HepG2 (cell line): ENCODE data around the gene ANP32A. TPM values are rescaled to one million over a fixed set of nuclear protein-coding genes. Genes with fewer than 3 reads are reported as not detected.
A peak's percentile ranks its signal among the peaks of the same experiment; 100 is the strongest.

Experiments used
- AFF4 ChIP-seq: sonication (generic); formaldehyde crosslinking; IDR thresholded peaks from 2 replicates; pipeline ENCODE4 v1.4.0; 2020; ENCODE audit warnings: missing genetic modification reagents
- DMAP1 ChIP-seq: IDR thresholded peaks from 2 replicates; pipeline ENCODE4 v1.6.1; 2016
- KAT7 ChIP-seq: IDR thresholded peaks from 2 replicates; pipeline ENCODE4 v1.6.1; 2018; ENCODE audit warnings: borderline replicate concordance, missing compliant biosample characterization
- MED1 ChIP-seq: sonication (generic); formaldehyde crosslinking; IDR thresholded peaks from 2 replicates; pipeline ENCODE4 v1.4.0; 2020; ENCODE audit warnings: missing genetic modification reagents
- MIER2 ChIP-seq: IDR thresholded peaks from 2 replicates; pipeline ENCODE4 v1.6.1; 2016; ENCODE audit warnings: missing biosample characterization, missing genetic modification reagents
- NFE2L1 ChIP-seq: sonication (generic); formaldehyde crosslinking; IDR thresholded peaks from 2 replicates; pipeline ENCODE4 v1.4.0; 2020; ENCODE audit warnings: missing genetic modification reagents, mild to moderate bottlenecking, borderline replicate concordance
- NFKB2 ChIP-seq: sonication (generic); formaldehyde crosslinking; IDR thresholded peaks from 2 replicates; pipeline ENCODE4 v1.4.0; 2020; ENCODE audit warnings: missing genetic modification reagents, borderline replicate concordance
- PAX8 ChIP-seq: sonication (generic); formaldehyde crosslinking; IDR thresholded peaks from 2 replicates; pipeline ENCODE4 v1.8.0; 2022; ENCODE audit warnings: mild to moderate bottlenecking, missing genetic modification reagents, borderline replicate concordance
- SRF ChIP-seq: IDR thresholded peaks from 2 replicates; pipeline ENCODE4 v1.6.1; 2011; ENCODE audit warnings: mild to moderate bottlenecking, low read depth, low read length, moderate library complexity
- SRY ChIP-seq: sonication (generic); formaldehyde crosslinking; IDR thresholded peaks from 2 replicates; pipeline ENCODE4 v1.8.0; 2022; ENCODE audit warnings: mild to moderate bottlenecking, missing genetic modification reagents
- ZFP37 ChIP-seq: sonication (generic); formaldehyde crosslinking; IDR thresholded peaks from 2 replicates; pipeline ENCODE4 v1.4.0; 2020; ENCODE audit warnings: missing genetic modification reagents, borderline replicate concordance
- ZNF235 ChIP-seq: sonication (generic); formaldehyde crosslinking; IDR thresholded peaks from 2 replicates; pipeline ENCODE4 v1.8.1; 2023; ENCODE audit warnings: mild to moderate bottlenecking, missing genetic modification reagents, borderline replicate concordance
- ZSCAN25 ChIP-seq: sonication (generic); formaldehyde crosslinking; IDR thresholded peaks from 2 replicates; pipeline ENCODE4 v1.8.0; 2022; ENCODE audit warnings: mild to moderate bottlenecking, missing genetic modification reagents
- ZSCAN29 ChIP-seq: sonication (generic); formaldehyde crosslinking; conservative IDR thresholded peaks from 2 replicates; pipeline ENCODE4 v1.4.0; 2020; ENCODE audit warnings: mild to moderate bottlenecking, missing genetic modification reagents
- ZSCAN30 ChIP-seq: sonication (generic); formaldehyde crosslinking; IDR thresholded peaks from 2 replicates; pipeline ENCODE4 v1.5.0; 2020; ENCODE audit warnings: mild to moderate bottlenecking, missing genetic modification reagents
- polyA plus RNA-seq, 8 experiments: library from polyadenylated mRNA; depleted of rRNA in 3 of 8; stranded (reverse) in 7 of 8; unstranded in 1 of 8; fragments of >200 nt; fragmentation: Illumina TruSeq in 4 of 8; extraction: Trizol in 4 of 8; gene quantifications; 2 replicates each; pipeline versions ENCODE4 v1.2.1 to v1.2.3, GENCODE V29; 2011 to 2016; ENCODE audit warnings: low read depth in 4 of 8, missing spikeins in 1 of 8, mixed read lengths in 1 of 8; ENCODE audit not compliant: insufficient read depth in 1 of 8
- total RNA-seq, 5 experiments: library from RNA; depleted of rRNA; stranded (reverse); fragments of >200 nt; fragmentation: Illumina TruSeq; extraction: Trizol; gene quantifications; 2 replicates each; pipeline ENCODE4 v1.2.3, GENCODE V29; 2016; ENCODE audit warnings: low read depth in 1 of 5
- TF ChIP-seq, protein P1 (sequence below): sonication (generic); formaldehyde crosslinking; conservative IDR thresholded peaks from 2 replicates; pipeline ENCODE4 v1.8.0; 2022; ENCODE audit warnings: mild to moderate bottlenecking, moderate library complexity, missing genetic modification reagents
- TF ChIP-seq, protein P2 (sequence below): sonication (generic); formaldehyde crosslinking; IDR thresholded peaks from 2 replicates; pipeline ENCODE4 v1.4.0; 2020; ENCODE audit warnings: missing genetic modification reagents, borderline replicate concordance

ANP32A gene
- total and polyA plus RNA-seq, 2 of the 13 experiments (the other 11 are each of a cell fraction or from before 2014, with no cell fraction given) = 60.6 to 206 TPM

- no peak for TF ChIP-seq PAX8 (CRISPR knock-in tag)
- TF ChIP-seq ZSCAN29 = no peak
- TF ChIP-seq, protein P1, sequence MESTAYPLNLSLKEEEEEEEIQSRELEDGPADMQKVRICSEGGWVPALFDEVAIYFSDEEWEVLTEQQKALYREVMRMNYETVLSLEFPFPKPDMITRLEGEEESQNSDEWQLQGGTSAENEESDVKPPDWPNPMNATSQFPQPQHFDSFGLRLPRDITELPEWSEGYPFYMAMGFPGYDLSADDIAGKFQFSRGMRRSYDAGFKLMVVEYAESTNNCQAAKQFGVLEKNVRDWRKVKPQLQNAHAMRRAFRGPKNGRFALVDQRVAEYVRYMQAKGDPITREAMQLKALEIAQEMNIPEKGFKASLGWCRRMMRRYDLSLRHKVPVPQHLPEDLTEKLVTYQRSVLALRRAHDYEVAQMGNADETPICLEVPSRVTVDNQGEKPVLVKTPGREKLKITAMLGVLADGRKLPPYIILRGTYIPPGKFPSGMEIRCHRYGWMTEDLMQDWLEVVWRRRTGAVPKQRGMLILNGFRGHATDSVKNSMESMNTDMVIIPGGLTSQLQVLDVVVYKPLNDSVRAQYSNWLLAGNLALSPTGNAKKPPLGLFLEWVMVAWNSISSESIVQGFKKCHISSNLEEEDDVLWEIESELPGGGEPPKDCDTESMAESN (CRISPR knock-in tag) = no peak
- no peak for TF ChIP-seq NFE2L1 (CRISPR knock-in tag)
- no peak for TF ChIP-seq MIER2
- TF ChIP-seq ZSCAN25 (CRISPR knock-in tag) = no peak
- TF ChIP-seq ZFP37 (CRISPR knock-in tag) = no peak
- TF ChIP-seq MED1 (CRISPR knock-in tag) = no peak; the same call in 1 of the 2 replicates
- TF ChIP-seq SRY (CRISPR knock-in tag) = no peak
- no peak for TF ChIP-seq AFF4
- 0 out of 2 replicates have a peak, but pooled peaks have one; percentile 29 for TF ChIP-seq ZSCAN30
- TF ChIP-seq DMAP1 (CRISPR knock-in tag) = 0 out of 2 replicates have a peak, but pooled peaks have one; percentile 7
- TF ChIP-seq ZNF235 (CRISPR knock-in tag) = no peak
- TF ChIP-seq KAT7 (CRISPR knock-in tag) = no peak
- TF ChIP-seq, protein P2, sequence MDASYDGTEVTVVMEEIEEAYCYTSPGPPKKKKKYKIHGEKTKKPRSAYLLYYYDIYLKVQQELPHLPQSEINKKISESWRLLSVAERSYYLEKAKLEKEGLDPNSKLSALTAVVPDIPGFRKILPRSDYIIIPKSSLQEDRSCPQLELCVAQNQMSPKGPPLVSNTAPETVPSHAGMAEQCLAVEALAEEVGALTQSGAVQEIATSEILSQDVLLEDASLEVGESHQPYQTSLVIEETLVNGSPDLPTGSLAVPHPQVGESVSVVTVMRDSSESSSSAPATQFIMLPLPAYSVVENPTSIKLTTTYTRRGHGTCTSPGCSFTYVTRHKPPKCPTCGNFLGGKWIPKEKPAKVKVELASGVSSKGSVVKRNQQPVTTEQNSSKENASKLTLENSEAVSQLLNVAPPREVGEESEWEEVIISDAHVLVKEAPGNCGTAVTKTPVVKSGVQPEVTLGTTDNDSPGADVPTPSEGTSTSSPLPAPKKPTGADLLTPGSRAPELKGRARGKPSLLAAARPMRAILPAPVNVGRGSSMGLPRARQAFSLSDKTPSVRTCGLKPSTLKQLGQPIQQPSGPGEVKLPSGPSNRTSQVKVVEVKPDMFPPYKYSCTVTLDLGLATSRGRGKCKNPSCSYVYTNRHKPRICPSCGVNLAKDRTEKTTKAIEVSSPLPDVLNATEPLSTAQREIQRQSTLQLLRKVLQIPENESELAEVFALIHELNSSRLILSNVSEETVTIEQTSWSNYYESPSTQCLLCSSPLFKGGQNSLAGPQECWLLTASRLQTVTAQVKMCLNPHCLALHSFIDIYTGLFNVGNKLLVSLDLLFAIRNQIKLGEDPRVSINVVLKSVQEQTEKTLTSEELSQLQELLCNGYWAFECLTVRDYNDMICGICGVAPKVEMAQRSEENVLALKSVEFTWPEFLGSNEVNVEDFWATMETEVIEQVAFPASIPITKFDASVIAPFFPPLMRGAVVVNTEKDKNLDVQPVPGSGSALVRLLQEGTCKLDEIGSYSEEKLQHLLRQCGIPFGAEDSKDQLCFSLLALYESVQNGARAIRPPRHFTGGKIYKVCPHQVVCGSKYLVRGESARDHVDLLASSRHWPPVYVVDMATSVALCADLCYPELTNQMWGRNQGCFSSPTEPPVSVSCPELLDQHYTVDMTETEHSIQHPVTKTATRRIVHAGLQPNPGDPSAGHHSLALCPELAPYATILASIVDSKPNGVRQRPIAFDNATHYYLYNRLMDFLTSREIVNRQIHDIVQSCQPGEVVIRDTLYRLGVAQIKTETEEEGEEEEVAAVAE (CRISPR knock-in tag) = no peak
- 0 out of 2 replicates have a peak, but pooled peaks have one; percentile 41 for TF ChIP-seq NFKB2 (CRISPR knock-in tag)
- no peak for TF ChIP-seq SRF
Observed at GRCh38 chr15:68817304-68818065, 3.2 kb downstream of the ANP32A start (continued).
